Activated naive CD8-positive, alpha-beta T cell (primary cell): Measurements from ENCODE around the gene COL18A1.

Experiments used
- H3K27ac Mint-ChIP-seq: one replicate; pipeline ENCODE4 v1.8.0; 2021; ENCODE audit warnings: mixed read lengths
- H3K27me3 Mint-ChIP-seq: one replicate; pipeline ENCODE4 v1.8.0; 2021; ENCODE audit warnings: mixed read lengths
- H3K36me3 Mint-ChIP-seq: one replicate; pipeline ENCODE4 v1.8.0; 2021; ENCODE audit warnings: mixed read lengths
- H3K4me1 Mint-ChIP-seq: one replicate; pipeline ENCODE4 v1.8.0; 2021; ENCODE audit warnings: low read depth, mixed read lengths
- H3K4me3 Mint-ChIP-seq: one replicate; pipeline ENCODE4 v1.8.0; 2021; ENCODE audit warnings: mild to moderate bottlenecking, mixed read lengths
- H3K9me3 Mint-ChIP-seq: one replicate; pipeline ENCODE4 v1.8.0; 2021; ENCODE audit warnings: low read depth, mixed read lengths

The COL18A1 gene

GRCh38 chr21:45478816-45479669 lies 74.1 kb downstream of the COL18A1 start:
- H3K4me1 Mint-ChIP-seq = peaks cover 41% of the 10 kb centered on the region
- peak overlapping the region; percentile 91 for H3K4me3 Mint-ChIP-seq
- peak overlapping the region; percentile 97 for H3K27ac Mint-ChIP-seq
- no peaks in the 10 kb centered on the region for H3K36me3 Mint-ChIP-seq
- no peaks in the 10 kb centered on the region for H3K9me3 Mint-ChIP-seq
- no peaks in the 10 kb centered on the region for H3K27me3 Mint-ChIP-seq

DNA sequence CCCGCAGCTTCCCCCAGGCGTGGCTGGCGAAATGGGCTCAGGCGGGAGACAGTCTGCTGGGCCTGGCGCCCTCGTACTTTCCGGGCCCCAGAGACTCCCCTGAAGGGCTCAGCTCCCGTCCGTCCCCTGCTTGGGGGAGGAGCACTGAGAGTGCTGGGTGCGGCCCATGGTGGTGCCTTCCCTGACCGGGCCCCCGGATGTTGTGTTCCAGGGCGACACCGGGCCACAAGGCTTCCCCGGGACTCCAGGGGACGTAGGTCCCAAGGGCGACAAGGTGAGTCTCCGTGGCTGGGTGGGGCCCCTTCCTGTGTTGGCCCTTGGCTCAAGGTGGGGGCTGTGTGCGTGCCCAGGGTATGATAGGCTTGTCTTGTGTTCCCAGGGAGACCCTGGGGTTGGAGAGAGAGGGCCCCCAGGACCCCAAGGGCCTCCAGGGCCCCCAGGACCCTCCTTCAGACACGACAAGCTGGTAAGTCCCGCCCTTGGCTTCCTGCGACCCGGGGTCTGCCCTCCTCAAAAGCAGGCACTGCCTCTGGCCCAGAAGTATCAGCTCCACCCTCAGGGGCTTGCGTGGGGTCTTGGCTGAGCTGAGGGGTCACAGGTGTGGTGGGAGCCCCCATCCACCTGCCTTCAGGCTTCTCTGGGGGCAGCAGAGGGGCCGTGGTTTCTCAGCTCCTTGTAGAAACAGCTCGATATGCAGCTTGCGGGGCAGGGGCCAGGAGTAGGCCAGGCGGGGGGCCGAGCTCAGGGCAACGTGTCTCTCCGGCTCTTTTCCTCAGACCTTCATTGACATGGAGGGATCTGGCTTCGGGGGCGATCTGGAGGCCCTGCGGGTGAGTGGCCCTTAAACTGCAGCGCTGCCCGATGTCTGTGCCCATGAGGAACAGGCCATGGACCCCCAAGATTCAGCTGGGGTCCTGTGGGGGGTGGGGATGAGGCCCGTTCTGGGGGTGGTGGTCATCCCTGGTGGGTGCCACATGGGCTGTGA lies 75.0 kb downstream of the COL18A1 start:
- Mint-ChIP-seq H3K36me3 (no peaks in the 10 kb centered on the region), H3K27ac (peak overlapping the region; percentile 97), H3K4me3 (peak overlapping the region; percentile 91), H3K27me3 (no peaks in the 10 kb centered on the region), H3K9me3 (no peaks in the 10 kb centered on the region), H3K4me1 (peaks cover 43% of the 10 kb centered on the region)

DNA sequence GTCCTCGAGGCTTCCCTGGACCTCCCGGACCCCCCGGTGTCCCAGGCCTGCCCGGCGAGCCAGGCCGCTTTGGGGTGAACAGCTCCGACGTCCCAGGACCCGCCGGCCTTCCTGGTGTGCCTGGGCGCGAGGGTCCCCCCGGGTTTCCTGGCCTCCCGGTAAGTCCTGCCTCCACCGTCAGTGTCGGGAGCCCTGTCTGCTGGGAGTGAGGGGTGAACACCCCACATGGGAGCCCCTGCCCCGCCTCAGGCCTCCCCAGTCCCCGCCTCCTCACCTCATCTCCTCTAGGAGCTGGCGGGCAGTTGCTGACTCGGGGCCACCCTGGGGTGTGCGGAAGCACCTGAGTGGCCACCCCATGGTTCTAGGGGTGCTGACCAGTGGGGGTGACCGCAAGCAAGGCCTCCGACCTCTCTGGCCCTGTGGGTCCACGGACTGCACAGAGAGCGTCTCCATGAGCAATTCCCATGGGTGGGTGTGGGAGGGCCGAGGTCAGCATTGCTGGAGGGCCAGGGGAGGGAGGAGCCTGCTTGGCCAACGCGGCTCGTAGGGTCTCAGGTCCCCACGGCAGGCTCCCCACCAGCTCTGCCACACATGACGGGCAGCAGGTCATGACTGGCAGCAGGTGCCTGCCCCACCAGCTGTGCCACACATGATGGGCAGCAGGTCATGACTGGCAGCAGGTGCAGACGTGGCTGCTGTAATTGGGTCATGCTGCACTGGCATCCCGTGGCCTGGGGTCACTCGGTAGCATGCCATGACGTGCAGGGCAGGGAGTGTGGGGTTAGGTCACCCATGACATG lies 75.9 kb downstream of the COL18A1 start:
- H3K27ac Mint-ChIP-seq = no peak overlapping the region
- H3K4me1 Mint-ChIP-seq = peaks cover 43% of the 10 kb centered on the region
- H3K27me3 Mint-ChIP-seq = no peaks in the 10 kb centered on the region
- H3K9me3 Mint-ChIP-seq = no peaks in the 10 kb centered on the region
- no peak overlapping the region for H3K4me3 Mint-ChIP-seq
- no peaks in the 10 kb centered on the region for H3K36me3 Mint-ChIP-seq

DNA sequence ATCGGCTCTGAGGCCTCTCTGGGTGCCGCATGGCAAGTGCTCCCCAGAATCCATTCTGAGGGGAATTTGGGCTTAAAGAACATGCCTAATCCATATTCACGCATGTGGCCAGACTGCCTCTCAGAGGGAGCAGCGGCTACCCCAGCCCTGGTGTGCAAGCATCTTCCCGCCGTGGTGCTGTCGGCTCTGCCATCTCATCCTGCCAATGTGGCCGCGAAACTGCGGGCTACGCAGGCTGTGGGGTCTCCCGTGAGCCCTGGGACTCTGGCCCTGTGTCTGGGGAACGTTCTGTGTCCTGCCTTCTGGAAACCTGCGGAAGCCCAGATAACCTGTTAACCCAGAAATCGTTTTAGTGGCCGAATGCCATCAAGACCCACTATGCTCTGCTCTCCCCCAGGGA lies 76.6 kb downstream of the COL18A1 start:
- Mint-ChIP-seq H3K27ac (no peak overlapping the region), H3K27me3 (no peaks in the 10 kb centered on the region)

DNA sequence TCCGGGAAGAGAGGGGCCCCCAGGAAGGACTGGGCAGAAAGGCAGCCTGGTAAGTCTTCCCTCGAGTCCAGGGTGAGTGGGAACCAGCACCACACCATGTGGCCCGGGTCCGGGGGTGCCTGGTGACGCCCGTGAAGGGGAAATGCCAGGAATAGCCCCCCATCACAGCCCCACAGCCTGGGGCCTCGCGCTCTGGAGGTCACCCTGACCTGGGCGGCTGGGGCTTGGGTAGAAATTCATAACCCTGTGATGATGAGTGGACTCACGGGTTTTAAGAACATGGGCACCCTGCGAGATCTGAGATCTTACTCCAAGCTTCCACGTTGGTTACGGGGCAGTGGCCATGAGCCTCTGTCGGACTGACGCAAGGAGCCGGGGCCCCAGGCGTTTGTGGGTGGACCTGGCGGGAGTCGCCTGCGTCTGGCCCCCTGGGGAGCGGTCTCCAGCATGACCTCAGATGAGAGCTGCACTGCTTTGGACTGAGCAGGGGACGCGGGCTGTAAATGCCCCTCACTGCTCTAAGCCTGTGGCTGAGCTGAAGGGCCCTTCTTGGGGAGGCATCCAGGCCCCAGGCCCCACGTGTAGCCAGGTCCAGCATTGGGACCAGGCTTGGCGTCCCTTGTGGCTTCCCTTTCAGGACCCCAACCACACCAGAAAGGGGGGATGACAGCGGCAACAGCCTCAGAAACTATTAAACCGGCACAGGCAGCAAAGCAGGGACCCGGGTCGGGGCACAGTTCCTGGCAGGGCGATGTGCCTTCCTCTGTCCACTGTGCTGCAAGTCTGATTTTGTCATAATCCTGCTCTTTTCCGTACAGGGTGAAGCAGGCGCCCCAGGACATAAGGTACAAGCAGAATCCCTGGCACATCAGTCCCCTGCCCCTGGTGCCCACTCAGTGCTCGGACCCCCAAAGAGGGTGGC lies 77.3 kb downstream of the COL18A1 start:
- no peaks in the 10 kb centered on the region for H3K36me3 Mint-ChIP-seq
- H3K27me3 Mint-ChIP-seq = no peaks in the 10 kb centered on the region
- H3K4me1 Mint-ChIP-seq = peaks cover 38% of the 10 kb centered on the region
- H3K27ac Mint-ChIP-seq = peak overlapping the region; percentile 87
- peak overlapping the region; percentile 77 for H3K4me3 Mint-ChIP-seq
- no peaks in the 10 kb centered on the region for H3K9me3 Mint-ChIP-seq

More for the DNA sequence above, 76.6 kb downstream of the COL18A1 start:
- Mint-ChIP-seq H3K36me3 (no peaks in the 10 kb centered on the region), H3K4me3 (no peak overlapping the region), H3K4me1 (peaks cover 40% of the 10 kb centered on the region), H3K9me3 (no peaks in the 10 kb centered on the region)

GRCh38 chr21:45482899-45483821 lies 78.2 kb downstream of the COL18A1 start:
- Mint-ChIP-seq H3K27me3 (no peaks in the 10 kb centered on the region), H3K4me3 (peak overlapping the region; percentile 77), H3K4me1 (peaks cover 35% of the 10 kb centered on the region)

GRCh38 chr21:45484318-45484717 lies 79.4 kb downstream of the COL18A1 start:
- no peaks in the 10 kb centered on the region for H3K9me3 Mint-ChIP-seq
- H3K27ac Mint-ChIP-seq = no peak overlapping the region
- peak overlapping the region; percentile 38 for H3K4me3 Mint-ChIP-seq
- no peaks in the 10 kb centered on the region for H3K27me3 Mint-ChIP-seq
- H3K4me1 Mint-ChIP-seq = peaks cover 24% of the 10 kb centered on the region
- no peaks in the 10 kb centered on the region for H3K36me3 Mint-ChIP-seq

More at GRCh38 chr21:45482899-45483821, 78.2 kb downstream of the COL18A1 start:
- Mint-ChIP-seq H3K36me3 (no peaks in the 10 kb centered on the region), H3K9me3 (no peaks in the 10 kb centered on the region), H3K27ac (peak overlapping the region; percentile 87)

GRCh38 chr21:45485686-45486442 lies 80.9 kb downstream of the COL18A1 start:
- no peaks in the 10 kb centered on the region for H3K9me3 Mint-ChIP-seq

DNA sequence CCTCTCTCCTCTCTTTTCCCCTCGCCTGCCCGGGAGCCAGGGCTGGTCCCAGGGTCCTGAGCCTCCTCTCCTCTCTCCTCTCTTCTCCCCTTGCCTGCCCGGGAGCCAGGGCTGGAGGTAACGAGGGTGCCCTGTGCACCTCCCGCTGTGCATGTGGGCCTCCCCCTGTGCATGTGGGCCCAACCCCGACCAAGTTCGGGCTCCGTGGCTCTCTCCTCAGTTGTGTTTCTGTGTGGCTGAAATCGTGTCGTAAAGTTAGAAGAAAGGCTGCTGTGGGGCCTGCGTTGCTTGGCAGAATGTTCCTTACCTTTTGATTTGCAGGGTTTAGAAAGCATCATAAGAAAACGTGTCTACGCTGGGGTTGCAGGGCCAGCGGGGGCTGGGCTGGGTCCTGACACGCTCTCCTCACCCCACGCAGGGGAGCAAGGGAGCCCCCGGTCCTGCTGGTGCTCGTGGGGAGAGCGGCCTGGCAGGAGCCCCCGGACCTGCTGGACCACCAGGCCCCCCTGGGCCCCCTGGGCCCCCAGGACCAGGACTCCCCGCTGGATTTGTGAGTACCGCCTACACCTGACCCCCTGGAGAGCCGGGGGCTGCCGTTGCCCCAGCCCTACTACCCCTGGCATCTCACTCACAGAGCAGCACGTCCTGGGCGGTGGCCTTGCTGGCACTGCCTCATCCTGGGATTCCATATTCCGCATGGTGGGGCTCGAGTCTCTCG lies 81.6 kb downstream of the COL18A1 start:
- H3K27ac Mint-ChIP-seq = no peak overlapping the region

More at GRCh38 chr21:45485686-45486442, 80.9 kb downstream of the COL18A1 start:
- peaks cover 21% of the 10 kb centered on the region for H3K4me1 Mint-ChIP-seq
- H3K27me3 Mint-ChIP-seq = no peaks in the 10 kb centered on the region
- H3K36me3 Mint-ChIP-seq = no peaks in the 10 kb centered on the region
- H3K27ac Mint-ChIP-seq = no peak overlapping the region
- no peak overlapping the region for H3K4me3 Mint-ChIP-seq

GRCh38 chr21:45487161-45487806 lies 82.3 kb downstream of the COL18A1 start:
- Mint-ChIP-seq H3K4me3 (no peak overlapping the region), H3K4me1 (peaks cover 17% of the 10 kb centered on the region), H3K9me3 (no peaks in the 10 kb centered on the region), H3K27me3 (no peaks in the 10 kb centered on the region), H3K36me3 (no peaks in the 10 kb centered on the region), H3K27ac (no peak overlapping the region)

More for the DNA sequence above, 81.6 kb downstream of the COL18A1 start:
- Mint-ChIP-seq H3K27me3 (no peaks in the 10 kb centered on the region), H3K4me3 (no peak overlapping the region), H3K4me1 (peaks cover 19% of the 10 kb centered on the region), H3K36me3 (no peaks in the 10 kb centered on the region), H3K9me3 (no peaks in the 10 kb centered on the region)

- H3K4me3 Mint-ChIP-seq = no peak overlapping the region
- H3K27me3 Mint-ChIP-seq = no peaks in the 10 kb centered on the region
Observed at GRCh38 chr21:45487891-45488600, 83.1 kb downstream of the COL18A1 start.

More at GRCh38 chr21:45487891-45488600, 83.1 kb downstream of the COL18A1 start:
- Mint-ChIP-seq H3K27ac (no peak overlapping the region), H3K9me3 (no peaks in the 10 kb centered on the region), H3K36me3 (no peaks in the 10 kb centered on the region), H3K4me1 (peaks cover 11% of the 10 kb centered on the region)
